Activated CD8-positive, alpha-beta memory T cell treated with anti-CD3 and anti-CD28 coated beads, Interleukin-2, amount 50 U/mL, for 4 hours (primary cell): ENCODE measurements around the gene DMRTC1.
"Not testable (repeated sequence)": the region's sequence is repeated elsewhere in the genome, so short reads cannot be mapped to it uniquely, and the experiment has no call there.

Source experiments
- DNase-seq: peaks from one replicate; pipeline ENCODE4 v3.0.0-alpha.2; 2020

The DMRTC1 gene, protein sequence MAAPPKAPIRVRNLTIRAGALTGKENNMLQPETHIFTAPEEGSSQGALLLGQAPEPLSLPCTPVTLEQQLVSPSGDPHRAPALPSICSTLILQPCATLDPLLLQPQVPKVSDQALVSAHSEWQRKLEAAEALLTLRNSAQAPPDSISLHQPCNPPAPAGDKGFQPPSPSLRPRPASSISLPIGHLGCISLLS

DNA sequence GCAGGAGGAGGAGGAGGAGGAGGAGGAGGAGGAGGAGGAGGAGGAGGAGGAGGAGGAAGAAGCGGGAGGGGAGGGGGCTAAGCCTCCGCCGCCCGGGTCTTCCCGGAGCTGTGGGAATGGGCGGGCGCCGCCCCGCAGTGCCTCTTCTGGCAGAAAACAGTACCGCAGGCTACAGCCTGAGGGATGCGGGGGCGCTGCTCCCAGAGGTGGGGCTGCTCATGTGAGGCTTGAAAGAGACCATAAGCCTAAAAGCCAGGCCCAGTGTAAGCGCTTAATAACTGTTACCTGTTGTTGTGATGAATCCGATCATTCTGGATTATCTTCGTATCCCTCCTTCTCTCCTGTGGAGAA is at the start of gene DMRTC1:
Gene DMRTC1, minus strand, starts transcription at position 19 of the 351 bp plus-strand sequence. CDS start 68,143 bp downstream, outside the sequence.
- DNase-seq, result not testable (repeated sequence)

DNA sequence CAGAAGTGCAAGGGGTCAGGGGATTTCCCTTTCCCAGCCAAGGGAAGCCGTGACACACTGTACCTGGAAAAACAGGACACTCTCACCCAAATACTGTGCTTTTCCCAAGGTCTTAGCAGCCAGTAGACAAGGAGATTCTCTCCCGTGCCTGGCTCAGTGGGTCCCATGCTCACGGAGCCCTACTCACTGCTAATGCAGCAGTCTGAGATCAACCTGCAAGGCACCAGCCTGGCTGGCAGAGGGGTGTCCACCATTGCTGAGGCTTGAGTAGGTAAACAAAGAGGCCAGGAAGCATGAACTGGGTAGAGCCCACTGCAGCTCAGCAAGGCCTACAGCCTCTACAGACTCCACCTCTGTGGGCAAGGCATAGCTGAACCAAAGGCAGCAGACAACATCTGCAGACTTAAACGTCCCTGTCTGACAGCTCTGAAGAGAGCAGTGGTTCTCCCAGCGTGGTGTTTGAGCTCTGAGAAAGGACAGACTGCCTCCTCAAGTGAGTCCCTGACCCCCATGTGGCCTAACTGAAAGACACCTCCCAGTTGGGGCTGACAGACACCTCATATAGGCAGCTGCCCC is 37.3 kb upstream of the DMRTC1 start:
- not testable (repeated sequence) for DNase-seq

DNA sequence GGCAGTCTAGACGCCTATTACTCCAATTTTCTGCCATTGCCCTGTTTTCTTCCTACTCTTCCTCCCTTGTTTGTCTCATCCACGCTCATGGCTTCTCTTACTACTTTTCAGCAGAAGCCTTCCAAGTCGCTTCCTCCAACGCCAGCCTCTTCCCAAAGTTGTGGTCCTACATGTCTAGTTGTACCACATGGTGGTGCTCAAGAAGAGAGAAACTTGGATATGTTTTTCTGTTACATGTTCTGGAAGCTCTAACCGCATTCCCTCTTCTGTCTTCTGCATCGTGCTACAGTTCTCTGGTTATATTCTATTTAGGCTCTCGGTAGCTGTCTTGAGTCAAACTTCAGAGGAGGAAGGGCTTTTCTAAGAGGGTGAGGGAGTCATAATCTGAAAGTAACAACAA is 31.2 kb upstream of the DMRTC1 start:
- DNase-seq, result not testable (repeated sequence)

DNA sequence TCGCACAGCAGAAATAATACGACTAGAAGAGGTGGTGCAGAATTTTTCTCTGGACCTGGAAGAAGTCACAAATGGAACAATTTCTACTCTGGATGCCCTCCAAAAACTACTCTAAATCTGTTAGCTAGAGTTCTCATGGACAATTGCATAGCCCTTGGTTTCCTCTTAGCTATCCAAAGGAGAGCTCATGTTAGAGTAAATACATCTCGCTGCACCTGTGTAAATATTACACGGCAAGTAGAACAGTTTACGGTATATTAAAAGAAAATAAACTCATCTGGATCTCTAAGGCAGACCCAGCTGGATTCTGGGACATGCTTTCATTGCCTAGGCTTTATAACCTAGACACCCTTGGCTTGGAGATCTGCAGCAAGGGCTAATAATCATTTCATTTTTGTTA is 28.2 kb upstream of the DMRTC1 start:
- not testable (repeated sequence) for DNase-seq

DNA sequence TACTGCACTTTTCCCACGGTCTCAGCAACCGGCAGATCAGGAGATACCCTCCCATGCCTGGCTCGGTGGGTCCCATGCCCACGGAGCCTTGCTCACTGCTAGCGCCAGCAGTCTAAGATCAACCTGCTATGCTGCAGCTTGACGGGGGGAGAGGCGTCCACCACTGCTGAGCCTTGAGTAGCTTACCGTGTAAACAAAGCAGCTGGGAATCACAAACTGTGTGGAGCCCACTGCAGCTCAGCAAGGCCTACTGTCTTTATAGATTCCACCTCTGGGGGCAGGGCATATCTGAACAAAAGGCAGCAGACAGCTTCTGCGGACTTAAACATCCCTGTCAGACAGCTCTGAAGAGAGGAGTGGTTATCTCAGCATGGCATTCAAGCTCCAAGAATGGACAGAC is 16.3 kb upstream of the DMRTC1 start:
- DNase-seq, result not testable (repeated sequence)

DNA sequence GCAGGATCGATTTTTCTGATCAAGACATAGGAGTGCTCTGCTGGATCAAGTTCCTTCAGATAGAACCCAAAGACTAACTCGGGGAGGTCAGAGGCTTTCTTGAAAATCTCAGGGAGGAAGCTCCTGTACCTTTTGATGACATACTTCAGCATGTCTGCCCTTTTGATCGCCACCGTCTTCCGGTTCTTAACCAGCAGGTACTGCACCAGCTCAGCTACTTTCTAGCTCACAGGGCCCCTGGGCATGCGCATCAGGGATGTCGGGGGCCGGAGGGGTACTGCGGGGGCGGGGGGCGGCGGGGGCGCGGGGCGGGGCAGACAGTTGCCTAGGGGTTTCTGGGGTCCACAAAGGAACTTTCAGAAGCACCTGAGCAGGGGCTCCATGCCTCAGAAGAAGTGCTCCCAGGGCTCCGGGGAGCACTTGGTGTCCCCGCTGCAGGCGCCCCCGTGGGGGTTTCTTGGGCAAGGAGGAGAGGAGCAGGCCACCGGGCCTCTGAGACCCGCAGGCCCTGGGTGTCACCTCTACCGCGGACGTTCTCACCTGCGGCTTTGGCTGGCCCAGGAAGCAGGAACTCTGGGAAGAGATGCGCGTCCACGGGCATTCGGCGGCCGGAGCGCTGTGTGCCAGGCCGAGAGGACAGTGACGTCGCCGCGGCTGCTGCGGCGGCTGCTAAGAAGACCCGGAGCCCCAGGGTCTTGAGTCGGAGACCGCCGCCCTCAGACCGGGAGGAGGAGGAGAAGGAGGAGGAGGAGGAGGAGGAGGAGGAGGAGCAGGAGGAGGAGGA is 410 bp downstream of the DMRTC1 start:
- not testable (repeated sequence) for DNase-seq

DNA sequence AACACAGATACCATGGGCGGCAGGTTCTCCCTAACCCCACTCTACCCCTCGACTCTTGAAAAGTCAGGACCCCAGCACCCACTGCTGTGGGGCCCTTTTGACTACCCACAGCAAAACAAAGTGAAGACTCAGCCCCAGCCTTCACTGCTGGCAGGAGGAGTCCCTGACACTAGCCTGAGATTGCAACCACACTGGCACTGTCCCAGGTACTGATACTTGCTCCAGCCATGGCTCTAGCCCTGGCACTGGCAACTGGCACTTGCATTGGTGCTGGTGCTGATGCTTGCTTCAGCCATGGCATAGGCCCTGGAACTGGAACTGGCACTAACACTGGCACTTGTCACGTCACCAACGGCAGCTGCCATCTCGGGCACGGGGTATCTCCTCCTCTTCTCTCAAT is 1.4 kb downstream of the DMRTC1 start:
- DNase-seq, result not testable (repeated sequence)

DNA sequence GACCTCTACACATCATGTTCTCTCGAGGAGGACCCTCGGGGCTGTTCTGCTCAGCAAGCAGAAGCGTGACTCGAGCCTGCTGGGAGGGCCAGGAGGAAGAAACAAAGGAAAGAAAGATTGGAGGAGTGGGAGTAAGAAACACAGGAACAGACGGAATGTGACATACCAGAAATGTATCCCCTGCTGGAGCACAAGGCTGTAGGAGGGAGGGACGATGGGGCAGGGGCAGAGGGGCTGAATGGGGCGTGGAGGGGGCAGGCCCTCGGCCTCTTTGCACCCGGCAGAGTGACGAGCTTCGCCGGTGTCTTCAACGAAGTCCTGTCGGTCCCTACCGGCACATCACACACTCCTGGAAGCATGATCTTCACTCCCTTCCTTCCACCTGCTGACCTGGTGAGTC is 5.7 kb downstream of the DMRTC1 start, which contains the start of gene FAM236A:
Gene FAM236A, plus strand, starts transcription at position 301 of the 400 bp plus-strand sequence. Its CDS starts 57 bp downstream, at position 358.
- not testable (repeated sequence) for DNase-seq

DNA sequence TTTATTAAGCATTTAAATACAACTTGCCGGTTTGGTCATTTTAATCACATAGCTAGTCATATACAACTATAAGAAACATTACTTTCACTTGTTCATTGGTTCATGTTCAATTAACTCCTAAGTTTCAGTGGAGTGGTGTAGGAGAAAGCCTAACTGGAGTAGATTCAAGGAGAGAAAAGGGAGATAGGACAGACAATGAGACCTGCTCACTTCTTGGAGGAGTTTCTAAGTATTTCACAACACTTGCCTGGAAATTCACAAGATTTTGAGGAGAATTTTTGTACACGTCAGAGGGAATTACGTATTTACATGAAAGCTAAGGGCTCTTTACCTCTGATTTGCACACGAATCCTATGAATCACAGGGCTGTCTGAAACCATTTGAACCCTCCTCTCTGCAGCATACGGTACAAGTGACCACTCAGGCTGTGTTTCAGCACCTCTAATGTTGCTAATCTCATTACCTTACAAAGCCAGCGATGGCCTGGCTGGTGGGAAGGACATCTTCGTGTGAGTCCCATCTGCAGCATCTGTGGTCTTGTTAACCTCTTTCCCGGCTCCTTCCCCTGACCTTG is 6.7 kb downstream of the DMRTC1 start:
- DNase-seq, result not testable (repeated sequence)

DNA sequence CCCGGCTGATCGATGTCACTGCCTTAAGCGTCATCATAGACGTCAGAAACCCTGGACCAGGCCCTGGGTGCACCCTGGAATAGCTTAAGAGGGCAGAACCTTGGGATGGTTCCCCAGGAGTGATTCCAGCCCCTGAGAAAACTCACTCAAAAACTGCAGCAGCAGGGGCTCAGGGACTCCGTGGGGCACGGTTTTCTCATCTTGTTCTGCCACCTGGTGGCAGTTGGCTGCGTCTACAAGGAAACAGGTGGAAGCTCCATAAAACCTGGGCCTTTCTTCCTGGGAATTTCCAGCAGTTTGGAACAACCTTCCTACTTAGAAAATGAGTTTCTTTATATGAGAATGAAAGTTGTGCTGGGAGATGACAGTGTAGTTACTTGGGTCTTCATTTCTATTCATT is 7.2 kb downstream of the DMRTC1 start:
- not testable (repeated sequence) for DNase-seq

DNA sequence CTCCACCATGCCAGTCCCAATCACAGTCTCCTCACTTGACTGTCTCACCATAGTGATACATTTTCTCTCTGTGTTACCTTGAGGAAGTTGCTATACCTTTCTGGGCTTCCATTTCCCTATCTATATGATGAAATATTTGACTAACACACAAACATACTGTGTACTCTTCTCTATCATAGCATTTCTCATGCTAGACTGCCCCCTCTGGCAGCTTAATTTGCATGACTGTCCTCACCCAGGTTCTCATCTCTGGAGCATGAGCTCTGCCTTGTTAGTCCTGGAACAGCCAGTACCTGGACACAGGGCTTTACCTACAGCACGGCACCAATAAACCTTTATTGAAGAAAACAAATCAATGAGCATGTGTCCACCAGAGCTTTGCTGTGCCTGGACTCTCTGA is 11.4 kb downstream of the DMRTC1 start:
- not testable (repeated sequence) for DNase-seq

DNA sequence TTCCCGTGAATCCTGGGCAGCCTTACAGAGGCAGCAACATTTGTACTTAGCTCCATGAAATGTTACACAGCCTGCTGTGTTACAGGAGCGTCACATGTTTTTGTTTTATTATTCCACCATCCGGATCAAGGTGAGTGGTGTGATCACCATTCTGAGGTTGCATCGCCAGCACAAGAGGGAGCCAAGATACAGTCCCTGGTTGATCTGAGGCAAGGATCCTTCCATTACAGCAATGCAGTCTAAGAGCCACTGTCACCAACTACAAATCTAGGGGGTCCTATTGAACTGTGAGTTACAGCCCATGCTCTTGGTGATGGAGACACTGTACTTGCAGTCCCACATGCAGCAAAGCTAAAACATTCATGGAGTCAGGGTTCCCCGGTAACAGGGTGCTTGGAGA is 27.5 kb downstream of the DMRTC1 start:
- not testable (repeated sequence) for DNase-seq

DNA sequence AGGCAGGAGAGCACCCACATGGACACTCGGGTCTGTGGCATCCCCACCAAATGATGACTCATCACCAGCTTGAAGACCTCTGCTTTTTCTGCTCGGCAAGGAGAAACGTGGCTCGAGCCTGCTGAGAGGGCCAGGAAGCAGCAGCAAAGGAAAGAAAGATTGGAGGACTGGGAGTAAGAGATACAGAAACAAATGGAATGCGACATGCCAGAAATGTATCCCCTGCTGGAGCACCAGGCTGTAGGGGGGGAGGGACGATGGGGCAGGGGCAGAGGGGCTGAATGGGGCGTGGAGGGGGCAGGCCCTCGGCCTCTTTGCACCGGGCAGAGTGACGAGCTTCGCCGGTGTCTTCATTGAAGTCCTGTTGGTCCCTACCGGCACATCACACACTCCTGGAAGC is 31.3 kb downstream of the DMRTC1 start, which contains the start of gene FAM236C:
Gene FAM236C, plus strand, starts transcription at position 301 of the 400 bp plus-strand sequence. CDS start 100 bp downstream, outside the sequence.
- not testable (repeated sequence) for DNase-seq

DNA sequence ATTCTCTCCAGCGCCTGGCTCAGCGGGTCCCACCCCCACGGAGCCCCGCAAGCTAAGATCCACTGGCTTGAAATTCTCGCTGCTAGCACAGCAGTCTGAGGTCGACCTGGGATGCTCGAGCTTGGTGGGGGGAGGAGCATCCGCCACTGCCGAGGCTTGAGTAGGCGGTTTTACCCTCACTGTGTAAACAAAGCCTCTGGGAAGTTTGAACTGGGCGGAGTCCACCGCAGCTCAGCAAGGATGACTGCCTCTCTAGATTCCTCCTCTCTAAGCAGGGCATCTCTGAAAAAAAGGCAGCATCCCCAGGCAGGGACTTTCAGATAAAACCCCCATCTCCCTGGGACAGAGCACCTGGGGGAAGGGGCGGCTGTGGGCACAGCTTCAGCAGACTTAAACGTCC is 53.9 kb downstream of the DMRTC1 start:
- not testable (repeated sequence) for DNase-seq

DNA sequence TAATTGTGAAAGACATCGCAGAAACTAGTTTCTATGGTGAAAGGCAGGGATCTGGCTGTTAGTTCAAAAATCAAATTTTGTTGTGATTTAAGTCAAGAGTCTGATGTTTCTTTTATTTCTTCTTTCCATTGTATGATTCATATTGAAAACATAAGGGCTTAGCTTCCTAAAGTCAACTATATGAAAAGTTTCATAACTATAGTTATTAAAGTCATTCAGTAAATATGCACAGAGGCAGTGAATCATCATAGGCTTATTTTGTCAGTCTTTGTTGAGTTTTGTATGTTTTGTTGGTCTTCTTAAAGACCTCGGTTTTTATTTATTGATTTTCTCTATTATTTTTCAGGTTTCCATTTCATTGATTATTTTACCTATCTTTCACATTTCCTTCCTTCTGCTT is 60.7 kb downstream of the DMRTC1 start:
- DNase-seq, result not testable (repeated sequence)

DNA sequence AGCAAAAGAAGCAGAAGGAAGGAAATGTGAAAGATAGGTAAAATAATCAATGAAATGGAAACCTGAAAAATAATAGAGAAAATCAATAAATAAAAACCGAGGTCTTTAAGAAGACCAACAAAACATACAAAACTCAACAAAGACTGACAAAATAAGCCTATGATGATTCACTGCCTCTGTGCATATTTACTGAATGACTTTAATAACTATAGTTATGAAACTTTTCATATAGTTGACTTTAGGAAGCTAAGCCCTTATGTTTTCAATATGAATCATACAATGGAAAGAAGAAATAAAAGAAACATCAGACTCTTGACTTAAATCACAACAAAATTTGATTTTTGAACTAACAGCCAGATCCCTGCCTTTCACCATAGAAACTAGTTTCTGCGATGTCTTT is 106.1 kb downstream of the DMRTC1 start:
- DNase-seq, result not testable (repeated sequence)

DNA sequence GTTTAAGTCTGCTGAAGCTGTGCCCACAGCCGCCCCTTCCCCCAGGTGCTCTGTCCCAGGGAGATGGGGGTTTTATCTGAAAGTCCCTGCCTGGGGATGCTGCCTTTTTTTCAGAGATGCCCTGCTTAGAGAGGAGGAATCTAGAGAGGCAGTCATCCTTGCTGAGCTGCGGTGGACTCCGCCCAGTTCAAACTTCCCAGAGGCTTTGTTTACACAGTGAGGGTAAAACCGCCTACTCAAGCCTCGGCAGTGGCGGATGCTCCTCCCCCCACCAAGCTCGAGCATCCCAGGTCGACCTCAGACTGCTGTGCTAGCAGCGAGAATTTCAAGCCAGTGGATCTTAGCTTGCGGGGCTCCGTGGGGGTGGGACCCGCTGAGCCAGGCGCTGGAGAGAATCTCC is 112.9 kb downstream of the DMRTC1 start:
- DNase-seq, result not testable (repeated sequence)
